GM12878 (cell line): Measurements from ENCODE around the gene COX19. TPM values are rescaled to one million over a fixed set of nuclear protein-coding genes. Genes with fewer than 3 reads are reported as not detected.
A peak's percentile ranks its signal among the peaks of the same experiment; 100 is the strongest.

Source experiments
- ATAC-seq: fragments of 200-7000 bp; cut with Tn5 transposase; 3 replicates; pipeline ENCODE4 v1.9.1; 2020; ENCODE audit warnings: mild to moderate bottlenecking, moderate library complexity
- BruUV-seq: library from RNA; stranded (reverse); fragments of 400-500 nt; replicated peaks from 2 replicates; lab custom pipeline; 2021; lab: Mats Ljungman, UMichigan
- CTCF ChIA-PET: fragments of 300-600 bp; sonication (Branson Sonifier 250); formaldehyde crosslinking; extraction: SDS; loops from one replicate; lab custom pipeline; 2021; ENCODE audit warnings: inconsistent platforms; lab: Yijun Ruan, JAX
- POLR2A ChIA-PET: fragments of 350-600 bp; formaldehyde crosslinking; extraction: SDS; loops from one replicate; lab custom pipeline; 2021; ENCODE audit warnings: inconsistent platforms; lab: Charles Lee
- RAD21 ChIA-PET: fragments of 300-600 bp; sonication (Branson Sonifier 250); formaldehyde crosslinking; loops from one replicate; lab custom pipeline; 2023; ENCODE audit warnings: antibody characterized with exemption; ENCODE audit not compliant: unreplicated experiment; lab: Charles Lee
- SMC1A ChIA-PET: fragments of 300-600 bp; sonication (Branson Sonifier 250); formaldehyde crosslinking; loops from one replicate; lab custom pipeline; 2023; ENCODE audit not compliant: unreplicated experiment, uncharacterized antibody; lab: Charles Lee
- DNase-seq: peaks from one replicate; pipeline ENCODE4 v3.0.0-alpha.2; 2011; ENCODE audit warnings: low read depth, low spot score
- FAIRE-seq: peaks from 3 replicates; lab custom pipeline; 2011; peaks lifted over from hg19 to GRCh38; lab: Jason Lieb, UNC
- H2AFZ ChIP-seq: 2 replicates; pipeline ENCODE4 v1.6.0; 2011; ENCODE audit warnings: low read depth, low read length, control low read depth; ENCODE audit not compliant: control insufficient read depth
- H3K27ac ChIP-seq: 2 replicates; pipeline ENCODE4 v1.5.1; 2011; ENCODE audit warnings: control low read depth; ENCODE audit not compliant: control insufficient read depth, insufficient read depth
- H3K27me3 ChIP-seq, 2 experiments: replicated peaks in 1 of 2; 2 replicates each; pipeline versions ENCODE4 v1.6.0 to v1.6.1; 2011; ENCODE audit warnings: low read length in 1 of 2; ENCODE audit not compliant: control insufficient read depth in 2 of 2, insufficient read depth in 2 of 2
- H3K36me3 ChIP-seq, 2 experiments: 2 replicates each; pipeline ENCODE4 v1.5.1; 2011; ENCODE audit warnings: low read length in 1 of 2; ENCODE audit not compliant: control insufficient read depth in 2 of 2, insufficient read depth in 2 of 2
- H3K4me1 ChIP-seq: 2 replicates; pipeline ENCODE4 v1.6.1; 2011; ENCODE audit warnings: mild to moderate bottlenecking, low read length, moderate library complexity, mixed read lengths; ENCODE audit not compliant: control insufficient read depth, insufficient read depth
- H3K4me2 ChIP-seq: 2 replicates; pipeline ENCODE4 v1.6.0; 2011; ENCODE audit warnings: control low read depth; ENCODE audit not compliant: control insufficient read depth, insufficient read depth
- H3K4me3 ChIP-seq: fragments of 200-600 bp; sonication (generic); 2 replicates; pipeline ENCODE4 v1.5.1; 2016
- H3K79me2 ChIP-seq: 2 replicates; pipeline ENCODE4 v1.6.0; 2011; ENCODE audit warnings: low read length; ENCODE audit not compliant: control insufficient read depth, insufficient read depth
- H3K9ac ChIP-seq: 2 replicates; pipeline ENCODE4 v1.8.0; 2011; ENCODE audit warnings: low read length, control low read depth, mixed read lengths; ENCODE audit not compliant: control insufficient read depth, insufficient read depth
- H3K9me3 ChIP-seq: replicated peaks from 3 replicates; pipeline ENCODE4 v1.5.1; 2011; ENCODE audit warnings: mild to moderate bottlenecking, low read length; ENCODE audit not compliant: control insufficient read depth, insufficient read depth
- H4K20me1 ChIP-seq: 2 replicates; pipeline ENCODE4 v1.6.0; 2011; ENCODE audit not compliant: control insufficient read depth, insufficient read depth
- BACH1 ChIP-seq: fragments of 450-650 bp; IDR thresholded peaks from 2 replicates; pipeline ENCODE4 v1.6.1; 2017; ENCODE audit warnings: mild to moderate bottlenecking, borderline replicate concordance
- EGR1 ChIP-seq, 2 experiments: IDR thresholded peaks; 1 replicate in 1 of 2; 2 replicates in 1 of 2; pipeline ENCODE4 v1.6.1; 2011 to 2012; ENCODE audit warnings: low read depth in 2 of 2, low read length in 2 of 2, borderline replicate concordance in 1 of 2, mild to moderate bottlenecking in 1 of 2, moderate library complexity in 1 of 2
- FOXM1 ChIP-seq: IDR thresholded peaks from 2 replicates; pipeline ENCODE4 v1.6.1; 2012; ENCODE audit warnings: low read depth, mild to moderate bottlenecking, inconsistent platforms, low read length, moderate library complexity
- GATAD2B ChIP-seq: fragments of 450-650 bp; conservative IDR thresholded peaks from 2 replicates; pipeline ENCODE4 v1.6.1; 2017; ENCODE audit warnings: low read depth, mild to moderate bottlenecking, moderate library complexity
- HCFC1 ChIP-seq: fragments of 150-350 bp; IDR thresholded peaks from 2 replicates; pipeline ENCODE4 v1.6.1; 2014; ENCODE audit warnings: low read length
- HDGF ChIP-seq: fragments of 450-650 bp; IDR thresholded peaks from 2 replicates; pipeline ENCODE4 v1.6.1; 2016; ENCODE audit warnings: antibody characterized with exemption
- IKZF1 ChIP-seq: fragments of 450-650 bp; conservative IDR thresholded peaks from 2 replicates; pipeline ENCODE4 v1.6.1; 2017; ENCODE audit warnings: antibody characterized with exemption, mild to moderate bottlenecking
- NR2C1 ChIP-seq: fragments of 450-650 bp; IDR thresholded peaks from 2 replicates; pipeline ENCODE4 v1.6.1; 2017; ENCODE audit warnings: antibody characterized with exemption, mild to moderate bottlenecking, moderate library complexity
- NR2C2 ChIP-seq: IDR thresholded peaks from 2 replicates; pipeline ENCODE4 v1.6.1; 2011; ENCODE audit warnings: borderline replicate concordance, low read depth; ENCODE audit not compliant: control insufficient read depth, insufficient read length
- POLR2A ChIP-seq: IDR thresholded peaks from 2 replicates; pipeline ENCODE4 v1.6.1; 2011; ENCODE audit warnings: low read depth, mild to moderate bottlenecking, low read length
- SPI1 ChIP-seq: IDR thresholded peaks from 2 replicates; pipeline ENCODE4 v1.6.1; 2011; ENCODE audit warnings: low read depth, mild to moderate bottlenecking, low read length, moderate library complexity, borderline replicate concordance; ENCODE audit not compliant: insufficient read depth
- WGBS: methylation state at CpG from one replicate; pipeline ENCODE4 v1.1.6; 2016; ENCODE audit warnings: low lambda C conversion rate; ENCODE audit not compliant: insufficient replicate concordance, insufficient coverage; ENCODE audit errors: missing lambda C conversion rate; 5-methylcytosine and 5-hydroxymethylcytosine counted together
- in situ Hi-C: fragments of 300-500 bp; cut with MboI; formaldehyde crosslinking; loops from 9 replicates; pipeline ENCODE4 v1.14.3; 2018; ENCODE audit warnings: mixed read lengths
- intact Hi-C: fragments of 100-400 bp; cut with micrococcal nuclease; formaldehyde crosslinking; loops from one replicate; pipeline ENCODE4 v1.14.2; 2022; ENCODE audit not compliant: unreplicated experiment
- polyA plus RNA-seq, 11 experiments: library from polyadenylated mRNA; depleted of rRNA in 4 of 11; unstranded in 6 of 11; stranded (reverse) in 5 of 11; fragments of >200 nt; fragmentation: Nextera tagmentation in 4 of 11; fragmentation: Illumina TruSeq in 1 of 11; extraction: Ambion mirVana in 4 of 11; extraction: Trizol in 1 of 11; gene quantifications; 1 replicate in 1 of 11; 2 replicates in 10 of 11; pipeline versions ENCODE4 v1.2.1 to v1.2.3, GENCODE V29; 2011 to 2016; ENCODE audit warnings: inconsistent platforms in 2 of 11, missing spikeins in 2 of 11, low read depth in 1 of 11
- total RNA-seq, 4 experiments: library from RNA; depleted of rRNA in 3 of 4; stranded (reverse); fragments of >200 nt in 3 of 4; fragmentation: Illumina TruSeq in 1 of 4; extraction: Trizol in 1 of 4; gene quantifications; 2 replicates each; pipeline versions ENCODE4 v1.2.1 to v1.2.3, GENCODE V29; 2013 to 2021
- TF ChIP-seq, protein P1 (sequence below): IDR thresholded peaks from 2 replicates; pipeline ENCODE4 v1.6.1; 2012; ENCODE audit warnings: low read depth, low read length, improper control_type of control experiment

The COX19 gene
- total and polyA plus RNA-seq, 10 of the 15 experiments (the other 5 are each of a cell fraction or from before 2014, with no cell fraction given) = 3.7 to 17.9 (median 10.8) TPM

DNA sequence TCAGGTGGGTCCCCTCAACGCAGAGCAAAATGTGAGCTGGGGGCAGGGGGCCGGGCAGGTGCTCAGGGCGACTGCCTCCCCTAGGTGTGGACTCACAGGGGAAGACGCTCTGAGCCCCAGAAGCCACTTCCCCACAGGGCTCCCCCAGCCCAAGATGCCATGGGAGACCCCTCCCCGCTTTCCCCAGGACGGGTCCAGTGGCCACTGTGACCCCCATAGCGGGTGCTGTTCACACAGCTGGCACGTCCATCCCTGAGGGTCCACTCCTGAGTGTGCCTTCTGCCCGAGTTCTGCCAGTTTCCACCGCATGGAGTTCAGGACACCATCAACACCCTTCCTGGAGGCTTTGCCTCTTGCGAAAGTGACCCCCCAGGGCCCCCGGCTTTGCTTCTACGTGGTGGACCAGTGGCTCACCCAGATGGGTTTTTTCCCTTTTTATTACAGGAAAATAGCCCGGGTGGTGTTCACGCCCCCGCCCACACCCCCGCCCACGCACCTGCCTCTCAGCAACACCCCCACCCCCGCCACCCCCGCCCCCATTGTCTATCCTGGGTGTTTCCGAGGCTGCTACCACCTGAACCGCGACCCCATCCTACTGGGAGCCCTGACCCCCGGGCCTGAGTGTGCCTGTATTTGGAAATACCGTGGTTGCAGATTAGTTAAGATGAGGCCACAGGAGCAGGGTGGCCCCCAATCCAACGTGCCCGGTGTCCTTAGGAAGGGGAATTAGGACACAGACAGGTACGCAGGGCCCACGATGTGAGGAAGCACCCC lies 52.8 kb downstream of the COX19 start:
- POLR2A ChIA-PET = interaction anchor here (0.5 to 2.7 kb wide), 9 partner anchors 12 to 1490 kb away, joined by 3 to 13 read pairs (median 4); partner anchors contain the start of gene ADAP1
- Histone ChIP-seq H3K27me3 (no peaks in the 10 kb centered on the region), H4K20me1 (no peaks in the 10 kb centered on the region), H3K9me3 (no peaks in the 10 kb centered on the region), H3K27ac (peak overlapping the region; percentile 99), H3K79me2 (peaks cover 11% of the 10 kb centered on the region), H3K4me1 (peaks cover 47% of the 10 kb centered on the region), H2AFZ (no peak overlapping the region; the same call in 1 of the 2 replicates), H3K4me2 (peak overlapping the region; percentile 99), H3K36me3 (peaks cover 0 to 9% of the 10 kb centered on the region in 2 experiments; a peak in 3 of 4 replicates), H3K4me3 (peak overlapping the region; percentile 72), H3K9ac (peak overlapping the region; percentile 90)
- BruUV-seq = no TSS peak
- no peak for FAIRE-seq
- intact Hi-C loops (loop anchor here (1.0 to 2.0 kb wide), 4 partner anchors 14 to 143 kb away; no protein-coding TSS in a partner anchor), in situ Hi-C loops (no loop called here)
- CTCF ChIA-PET = interaction anchor here (0.6 to 2.9 kb wide), 9 partner anchors 13 to 254 kb away, joined by 3 to 20 read pairs (median 3); partner anchors contain the start of gene COX19
- SMC1A ChIA-PET = interaction anchor here (0.8 to 1.9 kb wide), 5 partner anchors 13 to 70 kb away, joined by 3 to 16 read pairs (median 3); no protein-coding TSS in a partner anchor
- ATAC-seq = peak; percentile 14
- RAD21 ChIA-PET = interaction anchor here (0.9 to 2.0 kb wide), 13 partner anchors 9 to 182 kb away, joined by 3 to 18 read pairs (median 4); no protein-coding TSS in a partner anchor
- no peak for TF ChIP-seq IKZF1
- peak; percentile 37 for TF ChIP-seq HDGF
- TF ChIP-seq NR2C2 = no peak
- no peak for TF ChIP-seq HCFC1
- TF ChIP-seq, protein P1, sequence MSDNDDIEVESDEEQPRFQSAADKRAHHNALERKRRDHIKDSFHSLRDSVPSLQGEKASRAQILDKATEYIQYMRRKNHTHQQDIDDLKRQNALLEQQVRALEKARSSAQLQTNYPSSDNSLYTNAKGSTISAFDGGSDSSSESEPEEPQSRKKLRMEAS = no peak
- TF ChIP-seq NR2C1 = no peak
- TF ChIP-seq FOXM1 = no peak
- TF ChIP-seq SPI1 = 0 out of 2 replicates have a peak, but pooled peaks have one; percentile 6
- TF ChIP-seq BACH1 = 0 out of 2 replicates have a peak, but pooled peaks have one; percentile 22
- peak; percentile 27; the same call in 1 of the 2 replicates for TF ChIP-seq POLR2A
- 0 out of 2 replicates have a peak, but pooled peaks have one; percentile 52 for TF ChIP-seq GATAD2B
- TF ChIP-seq EGR1 (IDR thresholded peaks at IDR 0.05; ENCODE audit: borderline replicate concordance in 1 of 2, low read depth in 2 of 2, low read length in 2 of 2) = peak in 1 of 2 experiments; percentile 69; a peak in 2 of 3 replicates
- DNase-seq = no peak
- WGBS = 16% methylated on average over 26 of the region's 29 CpGs
